Vagina (tissue), 2 donors: ENCODE results near the gene MTMR3. TPM values are rescaled to one million over a fixed set of nuclear protein-coding genes. Genes with fewer than 3 reads are reported as not detected.
"Not testable (repeated sequence)": the region's sequence is repeated elsewhere in the genome, so short reads cannot be mapped to it uniquely, and the experiment has no call there.

Source experiments
- DNase-seq, 2 donors: peaks; one replicate each; pipeline ENCODE4 v3.0.0-alpha.2; 2017; ENCODE audit errors: extremely low spot score in 2 of 2
- H3K27ac ChIP-seq: fragments of 200-600 bp; sonication (generic); one replicate; pipeline ENCODE4 v1.5.1; 2019
- H3K27me3 ChIP-seq: fragments of 200-600 bp; sonication (generic); one replicate; pipeline ENCODE4 v1.5.1; 2019
- H3K36me3 ChIP-seq, 2 donors: fragments of 200-600 bp; sonication (generic); one replicate each; pipeline ENCODE4 v1.5.1; 2017 to 2019
- H3K4me1 ChIP-seq: fragments of 200-600 bp; sonication (generic); one replicate; pipeline ENCODE4 v1.5.1; 2019
- H3K4me3 ChIP-seq, 2 donors: fragments of 200-600 bp; sonication (generic); 1 replicate in 1 of 2; 2 replicates in 1 of 2; pipeline ENCODE4 v1.5.1; 2016 to 2019
- H3K9me3 ChIP-seq: fragments of 200-600 bp; sonication (generic); one replicate; pipeline ENCODE4 v1.5.1; 2019
- CTCF ChIP-seq, 3 experiments: fragments of 450-650 bp in 2 of 3; fragments of 200-600 bp in 1 of 3; sonication (generic) in 1 of 3; IDR thresholded peaks; one replicate each; pipeline ENCODE4 v1.5.1; 2017 to 2019; ENCODE audit warnings: antibody characterized with exemption in 3 of 3, mild to moderate bottlenecking in 2 of 3, moderate library complexity in 2 of 3
- POLR2A ChIP-seq, 2 donors: fragments of 450-650 bp; IDR thresholded peaks; one replicate each; pipeline ENCODE4 v1.6.1; 2017; ENCODE audit warnings: antibody characterized with exemption in 2 of 2, mild to moderate bottlenecking in 2 of 2, moderate library complexity in 2 of 2
- POLR2AphosphoS5 ChIP-seq, 2 donors: sonication (generic); formaldehyde crosslinking; IDR thresholded peaks; one replicate each; pipeline ENCODE4 v1.9.0; 2017; ENCODE audit warnings: antibody characterized with exemption in 2 of 2, mild to moderate bottlenecking in 2 of 2, low read depth in 1 of 2; ENCODE audit not compliant: insufficient read depth in 1 of 2
- intact Hi-C: fragments of 100-400 bp; cut with DNase I; formaldehyde crosslinking; loops from one replicate; pipeline ENCODE4 v1.15.1; 2023
- total RNA-seq: library from RNA; depleted of rRNA; stranded (reverse); fragments of >200 nt; gene quantifications from one replicate; pipeline ENCODE4 v1.2.3, GENCODE V29; 2016

Gene MTMR3
- total RNA-seq, 1 donor from 2014 or later = 66.8 TPM

DNA sequence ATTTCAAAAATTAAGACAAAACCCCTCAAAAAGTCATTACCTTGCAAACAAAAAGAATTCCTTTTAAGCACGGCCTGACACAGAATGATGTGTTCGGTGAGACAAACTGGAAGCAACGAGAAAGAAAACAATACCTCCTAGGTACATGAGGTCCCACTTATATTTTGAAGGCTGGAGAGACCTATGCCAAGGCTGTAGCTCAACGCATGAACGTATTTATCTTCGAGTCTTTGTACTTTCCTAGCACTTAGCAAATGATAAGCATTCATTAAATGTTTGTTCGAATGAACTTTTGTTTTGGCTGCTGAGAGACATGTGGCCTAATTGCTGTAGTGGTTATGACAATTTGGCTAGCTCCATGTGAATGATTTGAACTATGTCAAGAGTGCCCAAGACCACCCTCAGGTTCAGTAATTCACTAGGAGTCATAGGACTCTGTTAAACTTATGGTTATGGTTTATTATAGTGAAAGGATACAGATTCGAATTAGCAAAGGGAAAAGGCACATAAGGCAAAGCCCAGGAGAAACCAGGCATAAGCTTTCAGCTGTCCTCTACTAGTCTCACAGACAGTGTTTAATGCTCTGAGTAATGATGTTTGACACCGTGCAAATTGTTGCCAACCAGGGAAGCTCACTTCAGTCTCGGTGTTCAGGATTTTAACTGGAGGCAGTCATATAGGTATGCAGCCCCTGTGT is 171.2 kb downstream of the MTMR3 start:
- Histone ChIP-seq H3K4me3 (no peak overlapping the region), H3K27ac (no peak overlapping the region), H3K4me1 (no peaks in the 10 kb centered on the region), H3K27me3 (no peaks in the 10 kb centered on the region), H3K9me3 (no peaks in the 10 kb centered on the region), H3K36me3 (no peaks in the 10 kb centered on the region)
- intact Hi-C loops = no loop called here
- DNase-seq = no peak
- TF ChIP-seq POLR2AphosphoS5 (IDR thresholded peaks at IDR 0.05; ENCODE audit: insufficient read depth in 1 of 2, low read depth in 1 of 2) = no peak
- no peak for TF ChIP-seq POLR2A (IDR thresholded peaks at IDR 0.05)
- no peak for TF ChIP-seq CTCF (IDR thresholded peaks at IDR 0.05)

GRCh38 chr22:30054764-30055069 is 171.7 kb downstream of the MTMR3 start:
- Histone ChIP-seq H3K9me3 (no peaks in the 10 kb centered on the region), H3K4me3 (no peak overlapping the region), H3K36me3 (no peaks in the 10 kb centered on the region), H3K27ac (no peak overlapping the region), H3K4me1 (no peaks in the 10 kb centered on the region), H3K27me3 (no peaks in the 10 kb centered on the region)
- TF ChIP-seq POLR2AphosphoS5 (IDR thresholded peaks at IDR 0.05; ENCODE audit: insufficient read depth in 1 of 2, low read depth in 1 of 2) (no peak), CTCF (IDR thresholded peaks at IDR 0.05) (no peak), POLR2A (IDR thresholded peaks at IDR 0.05) (no peak)
- intact Hi-C loops = no loop called here
- DNase-seq = no peak

DNA sequence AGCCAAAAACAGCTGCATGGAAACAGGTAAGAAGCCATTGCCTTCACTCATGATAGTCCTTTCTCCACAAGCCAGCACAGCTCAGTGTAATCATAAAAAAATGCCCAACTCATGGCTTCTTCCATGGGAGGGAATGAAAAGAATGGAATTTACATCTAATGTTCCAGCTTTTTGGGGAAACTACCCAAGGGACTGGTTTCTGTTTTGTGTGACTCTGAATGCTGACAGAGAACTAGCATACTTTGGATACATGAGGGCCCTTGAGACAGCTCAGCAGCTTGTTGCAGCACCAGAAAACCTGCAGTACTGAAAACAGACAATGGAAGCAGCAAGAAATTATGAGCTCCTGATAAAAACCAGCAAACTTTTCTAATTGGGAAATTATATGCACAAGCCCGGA is 173.0 kb downstream of the MTMR3 start:
- Histone ChIP-seq H3K27me3 (no peaks in the 10 kb centered on the region), H3K27ac (no peak overlapping the region), H3K9me3 (no peaks in the 10 kb centered on the region), H3K36me3 (no peaks in the 10 kb centered on the region), H3K4me1 (no peaks in the 10 kb centered on the region), H3K4me3 (no peak overlapping the region)
- no peak for DNase-seq
- intact Hi-C loops = no loop called here
- TF ChIP-seq CTCF (IDR thresholded peaks at IDR 0.05) (no peak), POLR2A (IDR thresholded peaks at IDR 0.05) (no peak), POLR2AphosphoS5 (IDR thresholded peaks at IDR 0.05; ENCODE audit: insufficient read depth in 1 of 2, low read depth in 1 of 2) (no peak)

DNA sequence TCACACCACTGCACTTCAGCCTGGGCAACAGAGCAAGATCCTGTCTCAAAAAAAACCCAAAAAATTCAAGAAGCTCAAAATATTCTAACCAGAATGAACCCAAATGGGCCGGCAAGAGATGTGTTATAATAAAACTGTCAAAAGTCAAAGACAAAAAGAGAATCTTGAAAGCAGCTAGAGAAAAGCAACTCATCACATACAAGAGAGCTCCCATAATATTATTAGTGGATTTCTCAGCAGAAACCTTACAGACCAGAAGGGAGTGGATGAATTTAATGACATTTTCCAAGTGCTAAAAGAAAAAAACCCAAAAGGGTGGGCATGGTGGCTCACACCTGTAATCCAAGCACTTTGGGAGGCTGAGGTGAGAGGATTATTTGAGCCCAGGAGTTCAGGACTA is 174.4 kb downstream of the MTMR3 start:
- H3K36me3 ChIP-seq = no peaks in the 10 kb centered on the region
- H3K4me3 ChIP-seq = no peak overlapping the region
- intact Hi-C loops = no loop called here
- no peak for TF ChIP-seq POLR2A (IDR thresholded peaks at IDR 0.05)
- no peak for TF ChIP-seq POLR2AphosphoS5 (IDR thresholded peaks at IDR 0.05; ENCODE audit: insufficient read depth in 1 of 2, low read depth in 1 of 2)
- no peak for TF ChIP-seq CTCF (IDR thresholded peaks at IDR 0.05)
- H3K27me3 ChIP-seq = no peaks in the 10 kb centered on the region
- no peak overlapping the region for H3K27ac ChIP-seq
- no peaks in the 10 kb centered on the region for H3K4me1 ChIP-seq
- H3K9me3 ChIP-seq = no peaks in the 10 kb centered on the region
- no peak for DNase-seq

- H3K4me3 ChIP-seq, DNase-seq, H3K27ac ChIP-seq, H3K27me3 ChIP-seq, intact Hi-C loops, H3K36me3 ChIP-seq, H3K4me1 ChIP-seq, H3K9me3 ChIP-seq: not testable (repeated sequence)
Measured at GRCh38 chr22:30059346-30060020, 176.5 kb downstream of the MTMR3 start.

- H3K27ac ChIP-seq, H3K36me3 ChIP-seq, H3K4me1 ChIP-seq, intact Hi-C loops, H3K27me3 ChIP-seq, H3K9me3 ChIP-seq, H3K4me3 ChIP-seq, DNase-seq: not testable (repeated sequence)
Measured at GRCh38 chr22:30061094-30061493, 178.1 kb downstream of the MTMR3 start.
